Stimulated activated CD4-positive, alpha-beta T cell treated with anti-CD3 and anti-CD28 coated beads, Interleukin-12 subunit alpha, Interleukin-12 subunit beta, amount 100 ng/mL, for 4 hours (primary cell): ENCODE data around the gene CTAG2.
"Not testable (repeated sequence)": the region's sequence is repeated elsewhere in the genome, so short reads cannot be mapped to it uniquely, and the experiment has no call there.

Source experiments
- DNase-seq: peaks from one replicate; pipeline ENCODE4 v3.0.0-alpha.2; 2020

Gene CTAG2

GRCh38 chrX:154653413-154653812 lies at the start of gene CTAG2:
CTAG2 (minus strand) TSS chrX:154653579; CDS start chrX:154653515, 64 bp downstream.
- not testable (repeated sequence) for DNase-seq

DNA sequence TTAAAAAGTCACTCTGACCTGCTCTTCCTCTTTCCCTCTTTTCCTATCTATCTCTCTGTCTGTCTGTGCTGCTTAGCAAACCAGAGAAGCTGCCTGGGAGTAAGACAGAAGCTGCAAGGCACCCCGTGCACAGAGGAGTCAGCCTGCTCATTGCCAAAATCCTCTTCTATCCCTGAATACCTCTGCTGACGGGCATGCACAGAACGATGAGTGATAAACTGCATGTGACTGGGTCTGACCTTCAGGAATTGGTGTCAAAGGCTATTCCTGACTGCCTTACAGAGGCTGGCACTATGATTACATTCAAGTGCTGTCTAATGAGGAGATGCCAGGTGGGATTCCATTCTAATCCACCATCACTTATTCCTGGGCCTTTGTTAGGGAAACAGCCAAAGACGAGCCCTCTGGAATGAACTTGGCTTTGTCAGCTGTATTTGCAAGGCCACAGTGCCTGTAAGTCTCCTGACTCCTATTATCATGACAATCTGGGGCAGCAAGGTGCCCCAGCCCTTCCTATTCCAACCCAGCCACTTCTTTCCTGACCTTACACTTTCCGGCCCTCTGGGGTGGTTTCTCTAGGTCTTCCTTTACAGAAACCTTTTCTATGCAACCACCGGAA lies 45.4 kb upstream of the CTAG2 start:
- DNase-seq = no peak

- no peak for DNase-seq
Observed at GRCh38 chrX:154696676-154697045, 43.3 kb upstream of the CTAG2 start.

DNA sequence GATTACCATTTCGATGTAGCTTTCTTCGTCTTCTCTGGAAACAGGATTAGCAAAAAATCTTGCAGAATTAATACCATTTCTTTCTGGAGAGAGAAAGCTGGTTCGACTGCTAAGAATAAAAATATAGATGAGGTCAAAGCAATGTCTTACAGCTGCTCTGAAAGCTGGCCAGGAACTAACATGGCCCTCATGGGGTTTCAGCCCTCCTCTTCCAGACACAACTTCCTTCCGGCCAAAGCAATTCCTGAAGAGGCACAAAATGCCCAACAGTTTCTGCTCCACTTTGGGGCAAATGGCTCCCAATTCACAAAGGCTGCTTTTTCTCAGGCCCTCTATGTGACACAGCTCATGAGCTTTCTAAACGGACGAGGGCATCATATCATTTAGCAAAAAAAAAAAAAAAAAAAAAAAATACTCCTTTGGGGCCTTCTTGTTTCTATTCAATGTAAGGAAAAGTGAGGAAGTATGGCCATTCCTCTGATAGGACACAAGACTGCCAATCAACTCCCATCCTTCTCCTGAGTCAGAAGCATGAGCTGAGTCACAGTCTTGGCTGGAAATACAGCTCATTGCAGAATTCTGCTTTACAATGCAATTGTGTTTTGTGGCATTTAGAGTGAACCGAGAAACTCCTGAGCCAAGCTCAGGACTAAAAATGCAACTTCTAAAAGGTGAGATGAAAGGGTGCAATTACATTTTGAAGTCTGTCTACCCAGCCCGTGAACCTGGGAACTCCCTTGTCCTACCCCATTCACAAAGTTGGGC lies 42.7 kb upstream of the CTAG2 start:
- DNase-seq = no peak

DNA sequence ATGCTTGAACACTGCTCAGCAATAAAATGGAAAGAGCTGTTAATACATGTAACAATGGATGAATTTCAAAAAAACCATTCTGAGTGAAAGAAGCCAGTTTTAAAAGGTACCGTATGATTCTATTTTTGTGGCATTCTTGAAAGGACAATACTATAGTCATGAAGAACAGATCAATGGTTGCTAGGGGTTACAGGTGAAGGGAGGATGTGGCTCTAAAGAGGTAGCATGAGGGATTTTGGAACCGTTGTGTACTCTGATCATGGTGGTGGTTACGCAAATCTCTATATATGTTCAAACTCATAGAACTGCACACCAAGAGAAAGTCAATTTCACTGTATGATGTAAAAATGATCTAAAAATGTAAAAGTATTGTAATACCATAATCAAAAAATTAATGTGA lies 40.0 kb upstream of the CTAG2 start:
- DNase-seq = no peak

GRCh38 chrX:154690438-154690837 lies 37.1 kb upstream of the CTAG2 start:
- DNase-seq = not testable (repeated sequence)

GRCh38 chrX:154672084-154672483 lies 18.7 kb upstream of the CTAG2 start:
- not testable (repeated sequence) for DNase-seq

- not testable (repeated sequence) for DNase-seq
Observed at GRCh38 chrX:154670848-154671247, 17.5 kb upstream of the CTAG2 start.

DNA sequence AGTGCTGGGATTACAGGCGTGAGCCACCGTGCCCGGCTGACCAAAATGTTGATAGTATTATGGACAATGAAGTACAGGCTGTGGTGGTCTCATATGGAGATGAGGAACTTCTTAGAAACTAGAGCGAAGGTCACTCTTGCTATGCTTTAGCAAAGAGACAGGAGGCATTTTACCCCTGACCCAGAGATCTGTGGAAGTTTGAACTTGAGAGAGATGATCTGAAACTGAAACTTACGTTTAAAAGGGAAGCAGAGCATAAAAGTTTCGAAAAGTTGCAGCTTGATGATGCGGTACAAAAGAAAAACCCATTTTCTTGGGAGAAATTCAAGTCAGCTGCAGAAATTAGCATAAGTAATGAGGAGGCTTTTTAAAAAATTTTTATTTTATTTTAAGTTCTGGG lies 8.5 kb upstream of the CTAG2 start:
- DNase-seq = no peak

GRCh38 chrX:154661170-154661569 lies 7.8 kb upstream of the CTAG2 start:
- no peak for DNase-seq

GRCh38 chrX:154660541-154660940 lies 7.2 kb upstream of the CTAG2 start:
- no peak for DNase-seq

DNA sequence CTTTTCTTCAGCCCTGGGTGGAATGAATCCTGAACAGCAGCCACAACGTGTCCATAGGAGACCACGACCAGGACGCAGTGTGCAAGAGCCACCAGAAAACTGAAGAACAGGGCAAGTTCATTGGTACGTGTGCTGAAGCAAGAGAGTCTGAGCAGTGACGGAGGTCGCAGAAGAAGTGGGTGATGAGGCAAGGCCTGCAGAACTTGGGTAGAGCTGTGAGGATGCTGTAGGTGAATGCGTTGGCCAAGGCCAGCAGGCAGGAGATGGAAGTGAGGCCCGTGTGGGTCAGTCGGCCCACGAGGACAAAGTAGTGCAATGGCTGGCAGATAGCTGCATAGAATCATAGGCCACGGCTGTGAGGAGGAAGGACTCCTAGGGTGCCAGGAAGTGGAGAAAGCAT lies 5.6 kb upstream of the CTAG2 start:
- DNase-seq = no peak

- no peak for DNase-seq
Observed at GRCh38 chrX:154658187-154658586, 4.8 kb upstream of the CTAG2 start.

DNA sequence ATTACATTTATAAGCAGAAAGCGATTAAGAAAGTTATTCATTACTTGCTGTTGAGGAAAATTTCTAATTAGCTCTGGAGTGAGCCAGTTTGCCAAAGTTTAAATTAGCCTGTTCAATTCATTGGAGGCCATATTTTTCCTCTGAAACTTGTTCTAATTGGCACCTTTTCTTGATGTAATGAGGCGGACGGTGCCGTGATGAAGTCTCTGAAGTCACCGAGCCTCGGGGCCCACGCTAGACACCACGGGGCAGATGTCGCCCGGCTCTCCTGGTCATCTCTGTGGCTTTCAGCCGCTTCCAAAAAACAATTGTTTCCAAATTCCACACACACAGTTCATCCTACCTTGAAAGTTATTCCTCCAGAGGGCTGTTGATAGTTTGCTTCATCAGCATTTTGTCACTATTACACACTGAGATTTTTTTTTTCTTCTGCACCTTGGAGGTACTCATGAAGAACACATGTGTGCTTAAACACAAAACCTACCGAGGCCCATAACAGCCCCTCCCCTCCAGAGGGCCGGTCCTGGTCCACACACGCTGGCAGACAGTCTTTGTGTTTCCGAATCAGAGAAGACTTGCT lies 3.9 kb upstream of the CTAG2 start:
- no peak for DNase-seq

DNA sequence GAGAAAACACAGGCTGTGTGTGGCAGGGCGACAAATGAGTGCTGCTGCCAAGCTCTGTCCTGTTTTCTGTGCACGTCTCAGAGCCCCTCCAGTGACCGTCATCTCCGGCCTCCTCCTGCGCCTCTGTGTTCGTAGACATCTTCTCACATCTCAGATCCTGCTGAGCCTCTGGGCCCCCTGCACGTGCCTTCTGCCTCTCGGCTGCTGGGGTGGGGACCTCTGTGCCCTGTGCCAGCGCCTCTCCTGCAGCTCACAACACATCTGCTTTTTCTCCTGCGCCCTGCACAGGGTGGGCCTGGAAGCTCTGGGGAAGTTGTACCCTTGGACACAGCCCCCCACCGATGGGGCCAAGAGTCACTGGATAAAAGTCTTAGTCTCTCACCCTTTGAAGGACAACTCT lies 2.4 kb upstream of the CTAG2 start:
- no peak for DNase-seq

- no peak for DNase-seq
Observed at GRCh38 chrX:154655346-154655745, 2.0 kb upstream of the CTAG2 start.

DNA sequence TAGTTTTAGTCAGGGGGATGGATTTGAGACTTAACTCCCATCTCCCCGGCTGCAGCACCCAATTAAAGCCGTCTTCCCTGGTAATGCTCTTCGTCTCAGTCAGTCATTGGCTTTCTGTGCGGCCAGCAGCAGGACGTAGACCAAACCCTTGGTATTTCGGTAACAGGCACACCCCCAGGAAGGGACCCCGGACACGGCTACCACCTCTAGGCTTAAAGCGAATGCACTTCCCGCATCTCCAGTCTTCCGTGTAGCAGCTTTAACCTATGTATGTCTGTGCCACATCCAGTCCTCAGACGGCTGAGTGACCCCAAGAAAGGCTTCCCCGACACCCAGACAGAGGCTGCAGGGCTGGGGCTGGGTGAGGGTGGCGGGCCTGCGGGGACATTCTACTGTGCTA lies 1.5 kb upstream of the CTAG2 start:
- no peak for DNase-seq

GRCh38 chrX:154654372-154654771 lies 993 bp upstream of the CTAG2 start:
- DNase-seq = no peak

DNA sequence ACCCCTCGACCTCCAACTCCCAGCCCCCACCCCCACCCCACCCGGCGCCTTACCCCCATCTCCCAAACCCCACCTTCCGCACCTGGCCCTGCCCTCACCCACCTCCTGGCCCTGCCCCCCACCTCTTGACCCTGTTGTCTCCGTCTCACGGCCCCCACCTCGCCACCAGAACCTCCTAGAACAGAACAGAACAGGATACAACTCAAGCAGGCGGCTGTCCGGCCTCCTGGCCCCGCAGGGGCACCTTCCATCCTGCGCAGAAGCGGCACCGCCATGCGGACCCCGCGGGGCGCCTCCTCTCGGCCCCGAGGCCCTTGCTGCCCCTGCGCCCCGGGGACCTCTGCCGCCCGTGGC lies 354 bp downstream of the CTAG2 start:
- DNase-seq = no peak

DNA sequence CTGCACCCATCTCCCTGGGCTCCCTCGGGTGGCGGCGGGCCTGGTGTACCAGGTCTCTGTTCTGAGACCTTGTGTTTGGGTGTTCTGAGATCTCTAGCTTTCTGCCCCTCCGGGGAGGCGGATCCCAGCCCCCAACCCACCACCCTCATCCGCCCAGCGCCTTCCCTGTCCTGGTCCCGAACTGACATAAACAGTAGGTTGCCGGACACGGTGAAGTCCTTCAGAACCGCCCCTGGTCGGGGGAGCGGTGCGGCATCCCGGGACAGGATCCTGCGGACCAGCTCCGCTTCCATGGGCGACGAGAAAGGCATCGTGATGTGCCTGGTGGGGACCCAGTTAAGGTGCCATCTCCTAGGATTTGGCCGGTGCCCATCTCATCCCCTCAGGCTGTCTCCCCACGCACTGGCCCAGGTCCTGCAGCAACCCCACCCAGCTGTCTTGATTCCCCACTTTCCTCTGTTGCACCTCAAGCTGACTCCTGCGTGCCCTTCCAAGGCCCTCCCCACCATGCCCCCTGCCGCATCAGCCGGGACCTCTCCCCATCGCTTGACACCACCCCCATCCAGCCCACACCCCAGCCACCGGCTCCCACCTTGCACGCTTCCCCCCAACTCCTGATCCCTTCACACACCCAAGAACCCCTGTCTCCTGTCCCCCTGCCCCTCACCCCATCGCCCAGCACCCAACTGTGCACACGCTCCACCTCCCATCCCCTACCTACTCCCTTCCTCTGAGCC lies 900 bp downstream of the CTAG2 start:
- DNase-seq = no peak

DNA sequence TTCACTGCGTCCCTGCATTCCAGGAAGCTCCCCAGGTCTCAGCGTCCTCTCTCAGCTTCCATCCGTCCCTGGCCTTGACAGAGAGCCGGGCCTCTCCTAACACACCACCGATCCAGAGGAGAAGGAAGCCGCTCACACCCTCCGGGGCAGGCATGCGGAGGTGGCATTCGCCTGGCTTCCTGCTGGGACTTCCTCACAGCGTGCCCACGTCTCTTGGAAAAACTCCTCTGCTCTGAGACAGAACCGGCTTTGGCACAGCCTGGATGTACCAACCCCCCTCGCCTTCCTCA lies 3.2 kb downstream of the CTAG2 start:
- DNase-seq = no peak

GRCh38 chrX:154649503-154650220 lies 3.7 kb downstream of the CTAG2 start:
- no peak for DNase-seq

- no peak for DNase-seq
Observed at GRCh38 chrX:154648931-154649330, 4.4 kb downstream of the CTAG2 start.
